NCI-H510A (cell line): ENCODE data around the gene CTSZ.
"Not testable (repeated sequence)": the region's sequence is repeated elsewhere in the genome, so short reads cannot be mapped to it uniquely, and the experiment has no call there.

Experiments
- DNase-seq: peaks from one replicate; lab custom pipeline; 2025; lab: John Stamatoyannopoulos, UW

The CTSZ gene

DNA sequence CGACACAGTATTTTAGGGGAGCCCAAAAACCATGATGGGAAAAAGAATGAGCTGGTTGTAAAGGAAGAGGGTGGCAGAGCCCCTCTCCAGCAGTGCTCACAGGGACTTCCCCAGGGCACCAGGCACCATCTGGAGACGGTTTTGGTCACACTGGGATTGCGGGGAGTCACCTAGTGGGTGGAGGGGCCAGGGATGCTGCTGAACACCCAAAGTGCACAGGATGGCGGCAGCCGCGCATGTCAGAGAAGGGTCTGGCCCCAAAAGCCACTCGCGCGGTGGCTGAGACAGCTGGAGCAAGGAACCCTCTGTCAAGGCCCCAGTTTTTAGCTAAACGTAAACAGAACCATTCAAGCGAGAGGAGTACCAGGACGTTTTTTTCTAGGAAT is 10.8 kb downstream of the CTSZ start:
- no peak for DNase-seq

- DNase-seq: no peak
Observed at GRCh38 chr20:58995461-58996225, 11.4 kb downstream of the CTSZ start.

DNA sequence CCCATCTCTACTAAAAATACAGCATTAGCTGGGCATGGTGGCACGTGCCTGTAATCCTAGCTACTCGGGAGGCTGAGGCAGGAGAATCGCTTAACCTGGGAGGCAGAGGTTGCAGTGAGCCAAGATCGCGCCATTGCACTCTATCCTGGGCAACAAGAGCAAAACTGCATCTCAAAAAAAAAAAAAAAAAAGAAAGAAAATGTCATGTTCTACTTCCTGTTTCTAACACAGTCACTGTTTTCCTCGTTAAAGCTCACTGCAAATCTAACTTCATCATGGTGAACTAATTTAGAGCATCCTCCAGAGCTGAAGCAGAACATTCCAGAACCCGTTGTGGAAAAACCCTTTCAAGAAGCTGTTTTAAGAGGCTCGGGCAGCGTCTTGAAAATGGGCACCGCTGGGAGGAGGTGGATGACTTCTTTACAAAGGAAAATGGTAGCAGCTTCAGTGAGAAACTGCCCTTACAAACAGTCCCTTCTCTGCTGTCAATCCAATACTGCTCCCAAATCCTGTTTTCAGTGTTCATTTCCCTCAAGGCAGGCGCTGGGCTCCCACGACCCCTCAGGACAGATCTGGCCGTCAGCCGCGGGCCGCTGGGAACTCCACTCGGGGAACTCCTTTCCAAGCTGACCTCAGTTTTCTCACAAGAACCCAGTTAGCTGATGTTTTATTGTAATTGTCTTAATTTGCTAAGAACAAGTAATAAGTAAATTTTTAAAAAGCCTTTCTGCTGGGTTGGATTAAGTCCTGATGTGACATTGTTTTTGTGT is 12.5 kb downstream of the CTSZ start:
- no peak for DNase-seq

- no peak for DNase-seq
Observed at GRCh38 chr20:58993332-58994248, 13.5 kb downstream of the CTSZ start.

GRCh38 chr20:58992911-58993310 is 14.1 kb downstream of the CTSZ start:
- DNase-seq: no peak

DNA sequence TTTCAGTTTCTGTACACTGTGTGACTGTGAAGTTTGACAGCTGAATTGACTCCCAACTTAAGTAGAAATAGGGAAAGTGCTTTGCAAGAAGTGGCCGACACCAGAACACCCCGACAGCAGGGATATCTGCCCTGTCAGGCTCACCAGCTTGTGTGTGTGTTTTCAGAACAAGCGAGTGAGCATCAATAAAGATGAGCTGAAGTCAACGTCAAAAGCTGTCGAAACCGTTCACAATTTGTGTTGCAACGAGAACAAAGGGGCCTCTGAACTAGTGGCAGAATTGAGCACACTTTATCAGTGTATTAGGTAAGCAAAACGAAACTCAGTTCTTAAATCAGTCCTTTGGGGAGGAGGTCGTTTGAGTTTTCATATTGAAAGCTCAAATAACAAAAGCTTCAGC is 15.3 kb downstream of the CTSZ start:
- no peak for DNase-seq

DNA sequence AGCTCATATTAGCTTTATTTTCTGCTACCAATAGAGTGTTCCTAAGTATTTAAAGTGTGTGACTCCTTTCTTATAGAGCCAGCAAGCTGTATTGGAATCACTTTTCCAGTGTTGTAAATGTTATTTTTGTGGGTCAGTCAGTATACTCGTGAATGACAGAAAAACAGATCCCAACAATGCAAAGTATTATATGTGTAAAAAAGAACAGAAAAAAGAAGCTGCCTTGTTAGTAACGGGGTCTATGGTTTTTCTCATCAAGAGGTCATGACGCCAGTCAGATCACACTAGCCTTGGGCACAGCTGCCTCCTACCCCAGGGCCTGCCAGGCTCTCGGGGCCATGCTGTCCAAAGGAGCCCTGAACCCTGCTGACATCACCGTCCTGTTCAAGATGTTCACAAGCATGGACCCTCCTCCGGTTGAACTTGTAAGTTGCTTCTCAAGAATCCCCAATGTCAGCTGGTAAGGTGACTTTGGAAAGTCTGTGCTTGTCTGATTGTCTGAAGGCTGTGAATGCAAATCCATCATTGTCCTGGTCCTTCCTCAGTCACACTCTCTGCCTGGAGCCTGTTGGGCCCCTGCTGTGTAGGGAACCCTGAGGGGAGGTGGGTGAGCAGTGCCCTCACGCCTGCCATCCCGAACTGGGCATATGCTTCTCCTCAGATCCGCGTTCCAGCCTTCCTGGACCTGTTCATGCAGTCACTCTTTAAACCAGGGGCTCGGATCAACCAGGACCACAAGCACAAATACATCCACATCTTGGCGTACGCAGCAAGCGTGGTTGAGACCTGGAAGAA is 16.2 kb downstream of the CTSZ start:
- DNase-seq: no peak

DNA sequence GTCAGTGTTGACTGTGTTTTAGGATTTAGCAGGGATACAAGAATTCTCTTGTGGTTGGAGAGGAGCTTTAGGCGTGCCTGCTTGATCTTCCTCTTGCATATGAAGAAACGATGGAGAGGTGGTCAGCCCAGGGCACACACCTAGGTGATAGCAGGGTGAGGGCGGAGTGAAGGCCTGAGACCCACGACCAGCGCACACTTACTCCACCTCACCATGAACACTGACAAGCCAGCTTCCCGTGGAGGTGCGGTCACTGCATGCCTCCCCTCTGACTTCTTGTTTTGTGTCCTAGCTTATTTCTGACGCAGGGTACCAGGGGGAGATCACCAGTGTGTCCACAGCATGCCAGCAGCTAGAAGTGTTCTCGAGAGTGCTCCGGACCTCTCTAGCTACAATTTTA is 17.9 kb downstream of the CTSZ start:
- DNase-seq: no peak

DNA sequence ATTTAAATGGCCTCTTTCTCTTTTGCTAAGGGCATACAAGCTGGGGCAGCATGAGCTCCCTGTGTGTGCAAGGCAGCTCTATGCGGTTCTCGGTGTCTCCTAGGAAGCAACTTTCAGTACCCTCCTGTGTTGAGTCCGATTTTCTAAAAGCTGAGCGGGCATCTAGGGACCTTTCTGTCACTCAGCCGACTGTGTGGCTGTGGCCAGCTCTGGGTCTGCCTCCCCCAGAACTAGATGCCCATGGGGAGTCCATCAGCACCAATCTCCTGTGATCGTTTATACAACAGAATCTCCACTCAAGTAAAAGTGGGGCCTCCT is 18.5 kb downstream of the CTSZ start:
- no peak for DNase-seq

- DNase-seq: no peak
Observed at GRCh38 chr20:58987790-58988564, 19.1 kb downstream of the CTSZ start.

DNA sequence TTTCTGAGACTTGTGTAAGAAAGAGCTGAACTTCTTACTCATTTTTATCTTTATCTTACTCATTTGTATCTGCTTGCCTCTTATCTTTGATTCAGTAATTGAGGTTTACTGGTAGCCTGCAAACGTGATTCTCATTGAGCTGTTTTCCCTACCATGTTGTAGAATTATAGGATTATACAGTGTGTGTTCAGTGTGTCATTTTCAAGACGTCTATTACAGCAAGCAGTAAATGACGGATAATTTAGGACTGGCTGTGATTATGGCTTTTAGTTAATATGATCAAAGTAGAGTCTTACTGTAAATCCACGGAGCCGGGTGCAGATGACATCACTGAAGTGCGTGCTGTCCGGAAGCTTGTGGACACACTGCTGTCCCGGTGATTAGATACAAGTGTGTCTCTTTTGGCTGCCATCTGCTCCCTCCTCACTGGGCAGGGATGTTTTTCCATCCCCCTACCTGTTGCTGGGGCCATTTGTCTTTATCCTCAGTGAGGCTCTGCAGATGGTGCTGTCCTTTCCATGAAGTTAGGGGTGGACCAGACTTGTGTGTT is 20.0 kb downstream of the CTSZ start:
- no peak for DNase-seq

DNA sequence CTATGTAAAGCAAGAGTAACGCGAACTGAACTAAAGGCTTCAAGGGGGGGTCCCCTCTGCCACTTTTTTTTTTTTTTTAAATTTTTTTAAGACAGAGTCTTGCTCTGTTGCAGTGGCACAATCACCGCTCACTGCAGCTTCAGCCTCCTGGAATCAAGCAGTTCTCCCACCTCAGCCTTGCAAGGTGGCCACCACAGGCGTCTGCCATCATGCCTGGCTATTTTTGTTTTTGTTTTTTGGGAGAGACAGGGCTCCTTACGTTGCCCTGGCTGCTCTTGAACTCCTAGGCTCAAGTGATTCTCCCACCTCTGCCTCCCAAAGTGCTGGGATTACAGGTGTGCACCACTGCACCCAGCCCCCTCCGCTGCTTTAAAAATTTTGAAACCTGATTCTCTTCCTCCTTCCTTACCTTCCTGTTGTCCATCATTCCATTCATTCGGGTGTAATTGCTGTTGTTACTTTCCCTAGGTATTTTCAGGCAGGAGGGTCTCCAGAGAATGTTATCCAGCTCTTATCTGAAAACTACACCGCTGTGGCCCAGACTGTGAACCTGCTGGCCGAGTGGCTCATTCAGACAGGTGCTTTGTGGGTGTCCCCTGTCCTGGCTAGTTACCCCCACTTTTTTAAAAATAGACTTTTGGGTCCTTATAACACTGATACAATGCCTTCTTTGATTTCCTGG is 20.6 kb downstream of the CTSZ start:
- no peak for DNase-seq

GRCh38 chr20:58985656-58986055 is 21.4 kb downstream of the CTSZ start:
- no peak for DNase-seq

DNA sequence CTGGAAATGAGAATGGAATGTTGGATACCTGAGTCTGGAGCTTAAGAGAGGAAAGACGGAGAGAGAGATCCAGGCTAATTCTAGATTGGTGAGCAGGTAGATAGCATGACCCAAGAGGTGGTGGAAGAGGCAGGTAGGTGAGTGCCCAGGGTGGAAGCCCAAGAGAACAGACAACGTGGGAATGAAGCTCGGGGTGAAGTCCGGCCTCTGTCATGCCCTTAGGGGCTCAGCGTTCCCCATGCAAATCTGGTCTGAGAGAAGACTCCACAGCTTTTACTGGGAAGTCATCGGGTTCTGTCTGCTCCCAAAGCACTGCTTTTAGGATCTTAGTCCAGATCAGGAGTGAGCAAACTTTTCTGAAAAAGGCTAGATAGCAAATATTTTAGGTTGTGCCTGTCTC is 22.4 kb downstream of the CTSZ start:
- DNase-seq: no peak

DNA sequence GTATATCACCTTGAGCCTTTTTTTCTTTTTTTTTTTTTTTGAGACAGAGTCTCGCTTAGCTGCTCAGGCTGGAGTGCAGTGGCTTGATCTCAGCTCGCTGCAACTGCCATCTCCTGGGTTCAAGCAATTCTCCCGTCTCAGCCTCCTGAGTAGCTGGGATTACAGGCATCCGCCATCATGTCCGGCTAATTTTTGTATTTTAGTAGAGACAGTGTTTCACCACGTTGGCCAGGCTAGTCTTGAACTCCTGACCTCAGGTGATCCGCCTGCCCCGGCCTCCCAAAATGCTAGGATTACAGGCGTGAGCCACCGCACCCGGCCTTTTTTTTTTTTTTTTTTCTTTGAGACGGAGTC is 24.0 kb downstream of the CTSZ start:
- not testable (repeated sequence) for DNase-seq

DNA sequence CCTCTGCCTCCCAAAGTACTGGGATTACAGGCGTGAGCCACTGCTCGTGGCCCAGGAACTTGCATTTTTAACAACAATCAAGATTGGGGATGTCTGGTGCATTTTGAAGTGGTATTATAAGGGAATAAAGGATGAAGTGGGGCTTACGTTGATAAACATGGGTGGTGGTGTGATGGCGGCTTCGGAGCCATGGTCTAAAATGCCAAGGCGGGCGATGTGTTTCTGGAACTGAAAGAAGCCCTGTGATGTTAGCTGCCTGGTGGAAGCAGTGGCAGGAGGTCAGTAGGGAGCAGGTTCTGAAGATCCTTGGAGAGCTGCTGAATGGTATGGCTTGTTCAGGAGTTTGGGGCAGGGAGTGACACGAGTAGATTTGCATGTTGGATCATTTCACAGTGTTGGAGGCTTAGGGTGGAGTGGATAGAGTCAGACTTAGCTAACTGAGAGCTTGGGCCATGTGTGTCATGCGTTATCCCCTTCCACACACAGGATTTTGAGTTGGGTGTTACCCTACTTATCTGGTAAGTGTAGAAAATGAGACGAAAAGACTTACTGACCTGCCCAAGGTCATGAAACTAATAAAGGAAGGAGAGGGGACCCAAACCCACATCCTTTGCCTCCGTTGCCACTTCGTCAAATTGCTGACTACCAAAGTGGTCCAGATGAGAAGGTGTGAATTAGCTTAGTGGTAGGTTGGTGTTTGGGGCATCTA is 24.5 kb downstream of the CTSZ start:
- no peak for DNase-seq

DNA sequence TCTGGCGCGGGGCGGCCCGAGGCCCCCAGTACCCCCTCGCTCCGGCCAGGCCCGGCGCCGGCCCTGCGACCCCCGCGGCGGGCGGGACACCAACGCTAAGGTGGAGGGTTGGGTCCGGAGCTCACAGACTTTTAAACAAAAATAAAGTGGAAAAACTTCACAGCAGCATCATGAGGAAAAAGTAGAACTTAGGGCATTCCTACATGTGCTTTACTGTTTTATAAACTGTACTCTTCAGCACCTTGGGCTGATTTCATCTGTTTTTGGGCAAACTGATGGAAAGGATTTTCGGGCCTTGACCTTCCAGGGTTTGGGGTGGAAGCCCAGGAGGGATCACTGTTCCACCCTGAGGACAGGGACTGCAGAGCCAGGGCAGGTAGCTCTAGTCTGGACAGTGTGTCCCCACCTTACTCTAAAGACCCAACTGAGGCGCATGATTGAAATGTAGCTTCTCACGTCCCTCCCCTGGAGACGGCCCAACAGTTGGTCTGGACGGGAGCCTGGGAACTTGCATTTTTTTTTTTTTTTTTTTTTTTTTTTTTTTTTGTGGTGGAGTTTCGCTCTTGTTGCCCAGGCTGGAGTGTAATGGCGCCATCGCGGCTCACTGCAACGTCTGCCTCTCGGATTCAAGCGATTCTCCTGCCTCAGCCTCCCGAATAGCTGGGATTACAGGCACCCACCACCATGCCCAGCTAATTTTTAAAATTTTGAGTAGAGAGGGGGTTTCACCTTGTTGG is 25.3 kb downstream of the CTSZ start:
- DNase-seq: no peak

DNA sequence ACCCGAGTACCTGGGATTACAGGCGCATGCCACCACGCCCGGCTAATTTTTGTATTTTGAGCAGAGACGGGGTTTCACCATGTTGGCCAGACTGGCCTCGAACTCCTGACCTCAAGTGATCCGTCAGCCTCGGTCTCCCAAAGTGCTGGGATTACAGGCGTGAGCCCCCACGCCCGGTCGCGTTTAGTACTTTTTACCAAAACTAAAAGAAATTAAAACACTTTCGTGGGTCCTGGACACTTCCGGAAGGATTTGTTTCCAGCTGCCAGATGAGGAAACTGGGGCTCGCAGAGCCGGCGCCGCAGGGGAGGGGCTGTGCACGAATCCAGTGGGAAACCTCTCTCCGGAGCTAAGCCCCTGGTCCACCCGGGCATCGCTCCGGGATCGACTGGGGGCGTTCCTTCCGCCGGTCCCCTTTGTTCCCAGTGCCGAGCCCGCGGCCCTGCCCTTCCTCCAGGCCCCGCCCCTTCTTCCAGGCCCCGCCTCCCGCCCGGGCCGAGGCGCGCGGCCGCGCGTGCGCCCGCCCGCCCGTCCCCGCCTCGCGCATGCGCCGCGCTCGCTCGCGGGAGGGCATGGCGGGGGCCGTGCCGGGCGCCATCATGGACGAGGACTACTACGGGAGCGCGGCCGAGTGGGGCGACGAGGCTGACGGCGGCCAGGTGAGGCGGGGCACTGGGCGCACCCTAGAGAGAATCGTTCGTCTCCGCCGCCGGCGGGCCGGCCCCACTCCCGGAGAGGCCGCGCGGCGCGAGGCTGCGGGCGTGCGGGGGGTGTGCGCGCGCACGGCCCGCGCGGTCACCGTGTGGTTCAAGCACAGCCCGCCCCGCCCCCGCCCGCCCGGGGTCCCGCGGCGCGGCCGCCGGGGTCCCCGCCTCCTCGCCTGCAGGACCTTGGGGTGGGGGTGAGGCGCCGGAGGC is 26.1 kb downstream of the CTSZ start, which contains the start of gene NELFCD:
Gene NELFCD (plus strand): TSS at position 546 of the 917 bp plus-strand sequence. CDS start 54 bp downstream, at position 600.
- DNase-seq: peak; percentile 56
